Erythroblast (primary cell): ENCODE measurements around the gene IFT122.

ENCODE experiments used
- GATA1 ChIP-seq: IDR thresholded peaks from 2 replicates; pipeline ENCODE4 v1.6.1; 2011; ENCODE audit warnings: low read depth, mild to moderate bottlenecking, control low read depth, low read length, moderate library complexity
- POLR2A ChIP-seq: IDR thresholded peaks from 2 replicates; pipeline ENCODE4 v1.6.1; 2011; ENCODE audit warnings: mild to moderate bottlenecking, low read length

DNA sequence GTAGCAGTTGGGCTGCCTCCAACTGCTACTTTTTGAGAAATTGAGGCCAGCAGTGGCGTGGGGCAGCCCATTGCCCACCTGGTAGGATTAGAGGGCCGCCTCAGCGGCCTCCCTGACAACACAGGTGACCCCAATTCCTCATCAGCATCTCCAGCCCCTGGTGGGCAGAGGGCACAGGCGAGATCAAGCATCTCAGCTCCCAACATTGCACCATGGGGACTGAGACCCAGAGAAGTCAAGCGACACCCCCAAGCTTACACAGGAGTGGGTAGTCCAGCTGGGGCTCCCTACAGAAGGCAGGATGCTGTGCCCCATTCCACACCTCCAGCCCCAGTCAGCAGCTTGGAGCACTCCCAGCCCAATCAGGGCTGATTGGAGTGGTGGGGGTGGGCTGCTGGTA, 102.7 kb downstream of the IFT122 start:
- TF ChIP-seq POLR2A (no peak), GATA1 (no peak)
